ENCODE results near the gene CFAP221.

Gene CFAP221

GRCh38 chr2:119537792-119538191, 6.5 kb upstream of the CFAP221 start:
- no peak for DNase-seq

GRCh38 chr2:119541476-119541875, 2.8 kb upstream of the CFAP221 start:
- DNase-seq, result no peak

GRCh38 chr2:119544939-119545475, 758 bp downstream of the CFAP221 start:
- no peak for DNase-seq

- DNase-seq, result no peak
Measured at GRCh38 chr2:119545754-119546446, 1.7 kb downstream of the CFAP221 start.

- DNase-seq, result no peak
Measured at GRCh38 chr2:119546447-119546767, 2.2 kb downstream of the CFAP221 start.

GRCh38 chr2:119548516-119549120, 4.4 kb downstream of the CFAP221 start:
- DNase-seq, result no peak

GRCh38 chr2:119549241-119549640, 5.0 kb downstream of the CFAP221 start:
- DNase-seq, result no peak

GRCh38 chr2:119550346-119550745, 6.1 kb downstream of the CFAP221 start:
- DNase-seq, result no peak

GRCh38 chr2:119550856-119551255, 6.6 kb downstream of the CFAP221 start:
- no peak for DNase-seq

GRCh38 chr2:119552902-119553301, 8.7 kb downstream of the CFAP221 start:
- no peak for DNase-seq

- no peak for DNase-seq
Measured at GRCh38 chr2:119553687-119554344, 9.6 kb downstream of the CFAP221 start.

- DNase-seq, result no peak
Measured at GRCh38 chr2:119565481-119565880, 21.2 kb downstream of the CFAP221 start.

- no peak for DNase-seq
Measured at GRCh38 chr2:119567292-119567691, 23.0 kb downstream of the CFAP221 start.

- no peak for DNase-seq
Measured at GRCh38 chr2:119574108-119574815, 30.0 kb downstream of the CFAP221 start.

GRCh38 chr2:119574864-119575263, 30.6 kb downstream of the CFAP221 start:
- no peak for DNase-seq

GRCh38 chr2:119575439-119575838, 31.2 kb downstream of the CFAP221 start:
- no peak for DNase-seq

GRCh38 chr2:119579424-119580295, 35.4 kb downstream of the CFAP221 start:
- no peak for DNase-seq

- DNase-seq, result no peak
Measured at GRCh38 chr2:119580550-119581072, 36.4 kb downstream of the CFAP221 start.

GRCh38 chr2:119583291-119583690, 39.0 kb downstream of the CFAP221 start:
- no peak for DNase-seq

GRCh38 chr2:119584469-119584868, 40.2 kb downstream of the CFAP221 start:
- no peak for DNase-seq

- no peak for DNase-seq
Measured at GRCh38 chr2:119586085-119586484, 41.8 kb downstream of the CFAP221 start.

- DNase-seq, result no peak
Measured at GRCh38 chr2:119590873-119591272, 46.6 kb downstream of the CFAP221 start.

All from activated naive CD4-positive, alpha-beta T cell treated with Interleukin-2 at 50 U/mL for 16 hours (primary cell).